HepG2 (cell line): Measurements from ENCODE around the gene CHADL. TPM values are rescaled to one million over a fixed set of nuclear protein-coding genes. Genes with fewer than 3 reads are reported as not detected.

Experiments
- DDIT3 ChIP-seq: sonication (generic); formaldehyde crosslinking; IDR thresholded peaks from 2 replicates; pipeline ENCODE4 v1.4.0; 2020; ENCODE audit warnings: mild to moderate bottlenecking, missing genetic modification reagents
- HDAC6 ChIP-seq: fragments of 200-600 bp; sonication (generic); IDR thresholded peaks from 2 replicates; pipeline ENCODE4 v1.7.0; 2017; ENCODE audit warnings: mild to moderate bottlenecking, antibody characterized with exemption, low read length, low read depth
- HNRNPK ChIP-seq: fragments of 200-400 bp; formaldehyde crosslinking; IDR thresholded peaks from 2 replicates; pipeline ENCODE4 v1.6.1; 2018; ENCODE audit warnings: low read length, low read depth, moderate library complexity, mild to moderate bottlenecking; ENCODE audit not compliant: poor library complexity, severe bottlenecking
- IRF1 ChIP-seq: sonication (generic); formaldehyde crosslinking; IDR thresholded peaks from 2 replicates; pipeline ENCODE4 v1.4.0; 2020; ENCODE audit warnings: low read depth, mild to moderate bottlenecking, missing genetic modification reagents
- JUND ChIP-seq: sonication (generic); formaldehyde crosslinking; IDR thresholded peaks from 2 replicates; pipeline ENCODE4 v1.8.0; 2022; ENCODE audit warnings: mild to moderate bottlenecking, missing genetic modification reagents
- KAT8 ChIP-seq: IDR thresholded peaks from 2 replicates; pipeline ENCODE4 v1.6.1; 2016; ENCODE audit warnings: missing genetic modification reagents, missing compliant biosample characterization
- SNAPC4 ChIP-seq: sonication (generic); formaldehyde crosslinking; IDR thresholded peaks from 2 replicates; pipeline ENCODE4 v1.4.0; 2020; ENCODE audit warnings: mild to moderate bottlenecking, missing genetic modification reagents
- SP1 ChIP-seq, 2 experiments: fragments of 450-650 bp in 1 of 2; sonication (generic) in 1 of 2; formaldehyde crosslinking in 1 of 2; IDR thresholded peaks; 2 replicates each; pipeline versions ENCODE4 v1.4.0 to v1.6.1; 2016 to 2020; ENCODE audit warnings: missing genetic modification reagents in 1 of 2
- ZFYVE20 ChIP-seq: sonication (generic); formaldehyde crosslinking; IDR thresholded peaks from 2 replicates; pipeline ENCODE4 v1.8.0; 2023; ENCODE audit warnings: low read depth, mild to moderate bottlenecking, moderate library complexity, missing genetic modification reagents, borderline replicate concordance
- ZKSCAN8 ChIP-seq: IDR thresholded peaks from 2 replicates; pipeline ENCODE4 v1.6.1; 2016; ENCODE audit warnings: borderline replicate concordance, missing genetic modification reagents, missing compliant biosample characterization
- ZNF331 ChIP-seq: sonication (generic); formaldehyde crosslinking; IDR thresholded peaks from 2 replicates; pipeline ENCODE4 v1.4.0; 2020; ENCODE audit warnings: missing genetic modification reagents
- polyA plus RNA-seq, 8 experiments: library from polyadenylated mRNA; depleted of rRNA in 3 of 8; stranded (reverse) in 7 of 8; unstranded in 1 of 8; fragments of >200 nt; fragmentation: Illumina TruSeq in 4 of 8; extraction: Trizol in 4 of 8; gene quantifications; 2 replicates each; pipeline versions ENCODE4 v1.2.1 to v1.2.3, GENCODE V29; 2011 to 2016; ENCODE audit warnings: low read depth in 4 of 8, missing spikeins in 1 of 8, mixed read lengths in 1 of 8; ENCODE audit not compliant: insufficient read depth in 1 of 8
- total RNA-seq, 5 experiments: library from RNA; depleted of rRNA; stranded (reverse); fragments of >200 nt; fragmentation: Illumina TruSeq; extraction: Trizol; gene quantifications; 2 replicates each; pipeline ENCODE4 v1.2.3, GENCODE V29; 2016; ENCODE audit warnings: low read depth in 1 of 5
- TF ChIP-seq, protein P1 (sequence below): sonication (generic); formaldehyde crosslinking; IDR thresholded peaks from 2 replicates; pipeline ENCODE4 v1.5.0; 2020; ENCODE audit warnings: mild to moderate bottlenecking, missing genetic modification reagents, borderline replicate concordance
- TF ChIP-seq, protein P2 (sequence below): sonication (generic); formaldehyde crosslinking; IDR thresholded peaks from 2 replicates; pipeline ENCODE4 v1.4.0; 2020; ENCODE audit warnings: missing genetic modification reagents

Gene CHADL
- total and polyA plus RNA-seq, 2 of the 13 experiments (the other 11 are each of a cell fraction or from before 2014, with no cell fraction given), result 2.8 to 8.1 TPM

DNA sequence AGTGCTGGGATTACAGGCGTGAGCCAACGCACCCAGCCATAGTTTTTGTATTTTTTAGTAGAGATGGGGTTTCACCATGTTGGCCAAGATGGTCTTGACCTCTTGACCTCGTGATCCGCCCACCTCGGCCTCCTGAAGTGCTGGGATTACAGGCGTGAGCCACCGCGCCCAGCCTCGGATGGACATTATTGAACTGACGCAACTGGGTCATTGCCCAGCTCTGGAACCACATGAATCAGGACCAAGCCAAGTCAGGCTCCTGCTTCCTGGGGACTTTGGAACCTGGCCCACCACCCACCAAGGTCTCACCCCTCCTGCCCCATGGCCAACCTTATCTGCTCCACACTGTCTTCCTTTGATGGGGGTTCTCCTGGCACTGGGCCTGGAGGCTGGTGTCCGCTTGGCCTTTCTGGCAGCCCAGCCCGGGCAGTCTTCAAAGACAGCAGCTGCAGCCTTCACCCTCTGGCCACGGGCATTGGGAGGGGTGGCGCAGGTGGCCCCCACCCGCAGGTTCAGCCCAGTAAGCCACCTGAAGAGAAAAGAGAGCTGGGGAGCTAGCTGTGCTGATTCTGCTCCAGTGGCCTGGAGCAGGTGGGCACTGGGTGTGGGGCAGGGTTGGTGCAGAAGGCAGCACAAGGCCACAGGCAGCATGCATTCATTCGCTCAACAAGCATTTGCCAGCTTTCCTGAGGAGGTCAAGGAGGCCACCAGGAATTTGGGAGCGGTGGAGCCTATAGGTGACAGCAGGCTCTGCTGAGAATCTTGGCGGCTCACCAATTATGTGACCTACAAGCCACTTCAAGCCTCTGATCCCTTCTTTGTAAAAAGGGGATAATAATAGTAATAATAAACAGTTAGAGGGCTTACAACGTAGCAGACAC lies 5.7 kb downstream of the CHADL start (continued):
- TF ChIP-seq, protein P1, sequence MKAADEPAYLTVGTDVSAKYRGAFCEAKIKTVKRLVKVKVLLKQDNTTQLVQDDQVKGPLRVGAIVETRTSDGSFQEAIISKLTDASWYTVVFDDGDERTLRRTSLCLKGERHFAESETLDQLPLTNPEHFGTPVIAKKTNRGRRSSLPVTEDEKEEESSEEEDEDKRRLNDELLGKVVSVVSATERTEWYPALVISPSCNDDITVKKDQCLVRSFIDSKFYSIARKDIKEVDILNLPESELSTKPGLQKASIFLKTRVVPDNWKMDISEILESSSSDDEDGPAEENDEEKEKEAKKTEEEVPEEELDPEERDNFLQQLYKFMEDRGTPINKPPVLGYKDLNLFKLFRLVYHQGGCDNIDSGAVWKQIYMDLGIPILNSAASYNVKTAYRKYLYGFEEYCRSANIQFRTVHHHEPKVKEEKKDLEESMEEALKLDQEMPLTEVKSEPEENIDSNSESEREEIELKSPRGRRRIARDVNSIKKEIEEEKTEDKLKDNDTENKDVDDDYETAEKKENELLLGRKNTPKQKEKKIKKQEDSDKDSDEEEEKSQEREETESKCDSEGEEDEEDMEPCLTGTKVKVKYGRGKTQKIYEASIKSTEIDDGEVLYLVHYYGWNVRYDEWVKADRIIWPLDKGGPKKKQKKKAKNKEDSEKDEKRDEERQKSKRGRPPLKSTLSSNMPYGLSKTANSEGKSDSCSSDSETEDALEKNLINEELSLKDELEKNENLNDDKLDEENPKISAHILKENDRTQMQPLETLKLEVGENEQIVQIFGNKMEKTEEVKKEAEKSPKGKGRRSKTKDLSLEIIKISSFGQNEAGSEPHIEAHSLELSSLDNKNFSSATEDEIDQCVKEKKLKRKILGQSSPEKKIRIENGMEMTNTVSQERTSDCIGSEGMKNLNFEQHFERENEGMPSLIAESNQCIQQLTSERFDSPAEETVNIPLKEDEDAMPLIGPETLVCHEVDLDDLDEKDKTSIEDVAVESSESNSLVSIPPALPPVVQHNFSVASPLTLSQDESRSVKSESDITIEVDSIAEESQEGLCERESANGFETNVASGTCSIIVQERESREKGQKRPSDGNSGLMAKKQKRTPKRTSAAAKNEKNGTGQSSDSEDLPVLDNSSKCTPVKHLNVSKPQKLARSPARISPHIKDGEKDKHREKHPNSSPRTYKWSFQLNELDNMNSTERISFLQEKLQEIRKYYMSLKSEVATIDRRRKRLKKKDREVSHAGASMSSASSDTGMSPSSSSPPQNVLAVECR, result peak; percentile 51; the same call in 1 of the 2 replicates
- TF ChIP-seq KAT8 (CRISPR knock-in tag) (0 out of 2 replicates have a peak, but pooled peaks have one; percentile 47), JUND (CRISPR knock-in tag) (no peak), ZNF331 (CRISPR knock-in tag) (no peak; the same call in 1 of the 2 replicates), ZFYVE20 (CRISPR knock-in tag) (no peak), SNAPC4 (CRISPR knock-in tag) (no peak), ZKSCAN8 (CRISPR knock-in tag) (peak; percentile 32; the same call in 1 of the 2 replicates), HDAC6 (no peak), DDIT3 (CRISPR knock-in tag) (no peak), IRF1 (CRISPR knock-in tag) (no peak), SP1 (IDR thresholded peaks at IDR 0.05) (no peak), SP1 (CRISPR knock-in tag; IDR thresholded peaks at IDR 0.05) (no peak), HNRNPK (no peak)
- TF ChIP-seq, protein P2, sequence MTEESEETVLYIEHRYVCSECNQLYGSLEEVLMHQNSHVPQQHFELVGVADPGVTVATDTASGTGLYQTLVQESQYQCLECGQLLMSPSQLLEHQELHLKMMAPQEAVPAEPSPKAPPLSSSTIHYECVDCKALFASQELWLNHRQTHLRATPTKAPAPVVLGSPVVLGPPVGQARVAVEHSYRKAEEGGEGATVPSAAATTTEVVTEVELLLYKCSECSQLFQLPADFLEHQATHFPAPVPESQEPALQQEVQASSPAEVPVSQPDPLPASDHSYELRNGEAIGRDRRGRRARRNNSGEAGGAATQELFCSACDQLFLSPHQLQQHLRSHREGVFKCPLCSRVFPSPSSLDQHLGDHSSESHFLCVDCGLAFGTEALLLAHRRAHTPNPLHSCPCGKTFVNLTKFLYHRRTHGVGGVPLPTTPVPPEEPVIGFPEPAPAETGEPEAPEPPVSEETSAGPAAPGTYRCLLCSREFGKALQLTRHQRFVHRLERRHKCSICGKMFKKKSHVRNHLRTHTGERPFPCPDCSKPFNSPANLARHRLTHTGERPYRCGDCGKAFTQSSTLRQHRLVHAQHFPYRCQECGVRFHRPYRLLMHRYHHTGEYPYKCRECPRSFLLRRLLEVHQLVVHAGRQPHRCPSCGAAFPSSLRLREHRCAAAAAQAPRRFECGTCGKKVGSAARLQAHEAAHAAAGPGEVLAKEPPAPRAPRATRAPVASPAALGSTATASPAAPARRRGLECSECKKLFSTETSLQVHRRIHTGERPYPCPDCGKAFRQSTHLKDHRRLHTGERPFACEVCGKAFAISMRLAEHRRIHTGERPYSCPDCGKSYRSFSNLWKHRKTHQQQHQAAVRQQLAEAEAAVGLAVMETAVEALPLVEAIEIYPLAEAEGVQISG (CRISPR knock-in tag), result 0 out of 2 replicates have a peak, but pooled peaks have one; percentile 24
